GM18907 (cell line): ENCODE data around the gene MPPED2.

Experiments used
- ATAC-seq: cut with Tn5 transposase; IDR thresholded peaks from one replicate; pipeline ENCODE4 v1.9.1; 2021; ENCODE audit warnings: mild to moderate bottlenecking, moderate library complexity; ENCODE audit not compliant: unreplicated experiment

MPPED2 gene

DNA sequence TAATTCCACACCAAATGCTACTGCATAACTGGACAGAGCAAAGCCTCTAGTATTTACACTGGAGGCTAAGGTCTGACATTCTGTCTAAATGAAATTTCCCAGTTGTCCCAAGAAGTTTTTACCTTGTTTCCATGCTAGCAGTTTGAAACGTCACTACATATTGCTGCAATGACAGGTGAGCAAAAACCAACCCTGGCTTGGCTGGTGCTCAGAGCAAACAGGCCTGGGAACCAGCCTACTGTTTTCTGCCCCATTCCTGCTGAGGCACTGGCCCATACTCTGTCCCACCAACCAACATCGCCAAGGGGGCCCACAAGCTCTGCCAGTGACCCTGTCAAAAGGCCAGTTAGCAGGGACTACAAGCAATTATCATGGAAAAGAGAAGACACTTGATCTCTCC lies 131.1 kb downstream of the MPPED2 start:
- no peak for ATAC-seq

DNA sequence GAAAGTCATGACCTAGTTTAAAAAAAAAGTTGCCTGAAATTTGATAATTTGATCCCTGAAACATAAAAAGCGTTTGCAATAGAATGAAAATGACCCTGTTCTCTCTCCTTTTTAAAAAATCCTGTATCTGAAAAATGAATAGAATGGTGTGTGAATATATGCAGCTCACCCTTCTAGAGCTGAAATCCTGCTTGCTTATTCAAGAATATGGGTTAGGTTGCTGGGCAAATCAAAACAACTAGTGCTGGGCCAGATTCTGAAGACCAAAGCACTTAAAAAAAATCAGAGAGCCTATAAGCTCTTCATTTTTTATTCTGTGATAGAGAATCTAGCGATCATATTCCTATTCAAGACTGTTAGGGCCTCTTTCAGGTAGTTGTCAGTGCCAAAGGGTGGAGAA lies 131.6 kb downstream of the MPPED2 start:
- no peak for ATAC-seq

DNA sequence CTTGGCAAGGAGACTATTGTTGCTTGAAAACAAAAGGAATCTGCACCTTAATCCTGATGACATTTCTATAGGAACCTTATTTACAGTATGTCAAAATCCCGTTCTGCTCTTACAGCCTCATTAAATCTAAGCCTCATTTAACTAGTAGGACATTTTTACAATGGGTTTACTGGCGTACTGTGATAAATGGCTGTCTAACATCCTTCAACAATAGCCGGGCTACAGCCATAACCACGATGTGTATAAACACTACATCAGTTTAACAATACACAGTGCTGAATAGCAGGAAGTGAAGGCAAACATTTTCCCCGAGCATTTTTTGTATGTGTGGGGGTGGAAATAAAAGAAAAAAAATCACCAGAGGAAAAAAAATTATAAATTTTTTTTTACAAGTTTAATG lies 132.0 kb downstream of the MPPED2 start:
- ATAC-seq, result no peak

DNA sequence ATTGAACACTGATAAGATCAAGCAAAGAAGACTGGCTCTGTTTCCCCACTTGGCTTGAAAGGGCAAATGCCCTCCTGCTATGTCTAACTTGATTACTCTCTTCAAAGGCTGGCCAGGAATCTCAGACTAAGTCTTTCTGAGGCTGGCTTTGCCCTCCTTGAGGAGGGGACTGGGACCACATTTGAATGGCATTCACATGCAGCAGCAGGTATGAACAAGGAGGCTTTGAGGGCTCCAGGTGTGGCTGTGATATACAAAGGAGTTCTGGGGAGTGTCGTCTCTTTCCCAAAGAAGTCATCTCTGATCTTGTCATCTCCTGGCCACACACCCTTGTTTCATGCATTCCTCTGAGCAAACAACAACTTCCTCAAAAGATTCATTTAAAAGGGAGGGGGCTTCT lies 132.4 kb downstream of the MPPED2 start:
- ATAC-seq, result no peak

DNA sequence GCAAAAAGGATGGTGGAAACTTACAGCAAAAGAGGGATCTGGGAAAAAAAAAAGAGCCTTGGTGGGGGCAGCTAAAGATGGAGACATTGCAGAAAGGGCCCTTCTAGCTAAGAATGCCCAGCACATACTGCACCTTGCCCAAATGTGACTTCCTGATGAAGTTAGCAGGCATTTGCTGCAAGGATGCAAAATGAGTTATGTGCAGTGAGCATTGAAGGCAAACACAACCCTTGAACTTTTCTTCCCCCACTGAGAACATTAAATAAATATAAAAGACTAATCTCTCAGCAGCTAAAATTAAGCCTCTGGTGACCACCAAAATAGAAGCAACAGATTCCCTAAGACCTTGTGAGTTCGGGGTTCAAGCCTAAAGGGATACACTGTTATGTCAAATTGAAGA lies 133.3 kb downstream of the MPPED2 start:
- ATAC-seq, result no peak

DNA sequence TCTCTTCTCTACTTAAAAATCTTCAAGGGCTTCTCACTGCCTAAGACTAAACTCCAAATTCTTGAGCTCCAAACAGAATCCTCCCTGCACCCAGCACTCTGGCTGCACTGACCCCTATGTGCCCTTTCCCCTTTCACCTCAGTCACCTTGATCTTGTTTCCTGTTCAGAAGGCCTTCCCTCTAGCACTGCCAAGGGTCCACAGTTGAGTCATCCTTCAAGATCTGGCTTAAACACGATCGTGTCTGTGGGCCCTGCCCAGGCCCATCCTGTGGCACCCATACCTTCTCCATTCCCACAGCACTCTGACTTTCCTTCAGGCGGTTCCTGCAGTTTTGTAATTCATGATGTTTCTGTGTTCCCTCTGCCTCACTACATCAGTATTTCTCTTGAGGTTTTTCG lies 134.0 kb downstream of the MPPED2 start:
- no peak for ATAC-seq

DNA sequence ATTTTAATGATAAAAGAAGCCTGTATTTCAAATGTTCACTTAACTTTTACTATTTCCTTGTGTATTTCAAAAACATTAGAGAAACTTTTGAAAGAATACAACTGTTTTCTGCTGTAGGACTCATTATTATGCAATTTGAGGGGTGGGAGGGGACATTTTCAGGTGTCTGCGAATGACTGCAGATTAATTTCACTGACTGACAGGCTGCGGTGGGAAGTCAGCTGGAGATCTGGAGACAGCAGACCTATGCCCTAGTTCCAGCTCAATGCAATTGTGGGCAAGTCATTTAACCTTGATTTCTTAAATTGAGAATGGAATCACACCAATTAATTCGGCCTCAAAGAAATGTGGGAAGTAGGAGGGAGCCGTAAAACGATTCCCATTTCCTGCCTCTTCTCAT lies 134.5 kb downstream of the MPPED2 start:
- no peak for ATAC-seq

DNA sequence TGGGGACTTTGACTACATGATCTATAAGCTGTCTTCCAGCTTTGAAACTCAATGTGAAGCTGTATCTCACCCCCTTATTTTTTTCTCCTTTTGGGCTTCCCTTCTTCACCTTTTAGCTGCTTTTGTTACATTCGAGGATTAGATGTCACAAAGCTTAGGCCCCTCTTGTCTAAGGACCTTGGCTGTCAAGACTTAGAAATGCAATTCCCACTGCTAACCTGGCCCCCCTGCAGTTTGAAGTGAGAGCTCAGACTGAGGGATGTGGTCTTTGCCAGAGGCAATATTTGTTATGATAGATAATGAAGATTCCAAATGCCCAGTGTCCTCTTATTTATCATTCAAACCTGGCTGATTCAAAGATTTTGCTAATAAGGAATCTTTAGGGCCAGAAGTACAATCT lies 135.0 kb downstream of the MPPED2 start:
- no peak for ATAC-seq

DNA sequence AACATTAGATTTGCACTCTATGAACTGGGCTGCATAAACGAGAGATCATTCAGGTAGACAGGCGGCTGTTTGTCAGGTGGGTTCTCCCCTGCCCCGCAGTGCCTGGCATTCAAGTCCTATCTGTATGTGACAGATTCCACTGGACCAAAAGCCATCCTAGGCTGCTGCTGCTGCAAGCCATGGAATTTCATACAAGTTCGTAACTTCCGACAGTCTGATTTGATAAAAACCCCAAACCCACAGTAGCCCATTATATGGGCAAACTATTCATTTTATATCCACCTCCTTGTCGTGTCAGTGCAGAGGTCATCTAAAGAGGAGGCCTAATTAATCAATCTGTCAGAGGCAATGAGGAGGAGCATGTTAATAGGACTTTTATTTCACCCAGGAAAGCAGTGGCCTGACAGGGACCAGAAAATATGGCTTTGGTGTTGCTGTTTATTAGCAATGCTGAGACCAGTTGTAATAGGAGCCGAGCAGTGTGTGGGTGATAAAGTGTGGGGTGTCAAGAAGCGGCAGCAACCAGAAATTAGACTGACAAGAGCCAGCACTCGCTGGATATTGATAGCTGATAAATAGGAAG lies 139.0 kb downstream of the MPPED2 start:
- no peak for ATAC-seq

DNA sequence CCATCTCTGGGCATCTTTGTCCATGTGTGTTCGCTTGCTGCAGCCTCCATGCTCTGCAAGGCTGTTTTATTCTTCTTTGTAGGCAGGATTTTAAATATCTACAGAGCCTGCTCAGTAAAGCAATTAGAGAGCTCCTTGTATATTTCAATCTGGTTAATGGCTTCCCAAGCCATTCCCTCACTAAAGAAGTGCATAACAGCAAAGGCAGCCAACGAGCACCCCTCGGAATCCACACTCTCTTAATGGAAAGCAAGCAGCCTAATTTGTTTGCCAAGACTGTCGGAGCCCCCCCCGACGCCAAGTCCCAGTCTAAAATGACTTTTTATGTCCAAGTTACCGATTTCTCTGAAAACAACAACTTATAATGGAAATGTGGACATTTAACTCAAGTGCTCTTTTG lies 139.6 kb downstream of the MPPED2 start:
- ATAC-seq, result no peak

DNA sequence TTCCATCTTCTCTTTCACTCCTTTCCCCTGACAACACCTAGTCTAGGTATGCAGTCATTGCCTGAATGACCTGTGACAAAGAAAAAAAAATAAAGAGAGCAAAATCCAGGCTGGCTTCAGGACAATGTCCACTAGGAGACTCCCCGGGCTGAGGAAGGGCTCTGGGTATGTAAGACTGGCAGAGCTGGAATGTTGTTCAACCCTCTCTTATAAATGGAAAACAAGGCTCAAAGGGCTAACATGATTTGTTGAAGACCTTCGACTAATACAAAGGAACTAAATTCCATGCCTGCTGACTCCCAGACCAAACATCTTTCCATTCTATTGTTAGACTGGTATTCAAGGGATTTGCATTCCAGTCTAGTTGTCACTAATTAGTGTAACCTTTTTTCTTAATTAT lies 141.1 kb downstream of the MPPED2 start:
- no peak for ATAC-seq

DNA sequence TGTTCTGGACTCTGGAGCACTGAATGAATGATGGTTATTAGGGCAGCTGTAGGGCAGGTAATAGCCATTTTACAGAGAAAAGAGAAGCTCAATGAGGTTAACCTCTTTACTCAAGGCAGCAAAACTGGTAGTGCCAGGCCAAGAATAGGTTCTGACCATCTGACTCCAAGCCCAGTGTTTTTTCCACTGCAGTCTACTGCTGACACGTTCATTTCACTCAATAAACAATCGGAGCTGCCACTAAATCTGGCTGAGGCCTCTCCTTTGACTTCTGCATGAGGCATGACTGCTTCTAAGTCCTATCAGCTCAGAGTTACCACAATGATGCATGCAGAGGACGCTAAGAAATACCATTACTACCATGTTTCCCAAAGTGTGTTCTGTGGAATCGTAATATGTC lies 145.6 kb downstream of the MPPED2 start:
- no peak for ATAC-seq

DNA sequence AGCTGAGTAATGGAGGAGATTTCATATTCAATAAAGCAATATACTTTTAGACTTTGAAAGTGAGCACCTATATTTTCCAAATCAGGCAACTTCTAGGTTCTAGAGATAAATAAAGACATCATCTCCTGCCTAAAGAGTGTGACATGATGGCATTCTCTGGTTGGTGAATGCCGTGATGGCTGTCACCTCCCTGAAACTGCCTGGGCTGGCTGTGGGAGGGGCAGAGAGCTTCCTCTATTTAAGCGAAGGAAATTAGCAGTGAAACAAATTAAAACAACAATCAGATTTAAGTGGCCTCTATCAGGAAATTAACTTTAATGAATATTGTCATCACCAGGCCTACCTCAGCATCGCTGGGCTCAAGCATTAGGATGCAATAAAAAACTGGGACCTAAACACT lies 149.4 kb downstream of the MPPED2 start:
- no peak for ATAC-seq

DNA sequence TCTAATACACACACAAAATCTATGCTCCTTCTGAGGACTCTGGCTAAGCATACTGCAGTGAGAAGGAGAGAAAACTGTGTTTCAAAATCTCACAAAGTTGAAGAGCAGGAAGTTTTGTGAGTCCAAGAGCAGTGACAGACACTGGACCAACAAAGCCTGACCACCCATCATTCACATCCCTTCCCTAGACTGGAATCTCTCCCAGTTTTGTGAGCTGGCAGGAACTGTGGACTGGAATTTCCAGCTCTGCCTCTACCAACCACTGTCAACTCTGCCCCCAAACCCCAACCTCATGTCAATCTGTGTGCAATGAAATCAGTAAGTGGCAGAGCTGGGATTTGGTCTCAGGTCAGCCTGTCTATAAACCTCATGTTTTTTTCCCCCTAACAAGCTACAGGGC lies 150.7 kb downstream of the MPPED2 start:
- no peak for ATAC-seq

DNA sequence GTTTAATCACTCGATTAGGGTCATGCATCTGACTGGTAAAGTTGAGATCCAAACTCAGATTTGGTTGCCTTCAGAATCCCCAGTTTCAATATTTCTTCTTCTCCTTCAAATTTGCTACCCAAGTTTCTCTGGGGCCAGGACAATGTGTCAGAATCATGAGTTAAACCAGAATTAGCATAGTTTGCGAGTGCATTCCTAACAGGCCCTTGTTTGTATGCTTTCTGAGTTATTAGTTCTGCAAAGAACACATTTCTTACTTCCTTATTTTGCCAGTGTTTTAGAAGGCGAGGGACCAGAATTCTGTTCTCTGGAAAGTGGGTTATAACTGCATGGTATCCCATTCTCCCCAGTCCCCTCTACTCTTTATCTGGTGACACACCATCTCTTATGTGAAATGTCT lies 151.3 kb downstream of the MPPED2 start:
- no peak for ATAC-seq

DNA sequence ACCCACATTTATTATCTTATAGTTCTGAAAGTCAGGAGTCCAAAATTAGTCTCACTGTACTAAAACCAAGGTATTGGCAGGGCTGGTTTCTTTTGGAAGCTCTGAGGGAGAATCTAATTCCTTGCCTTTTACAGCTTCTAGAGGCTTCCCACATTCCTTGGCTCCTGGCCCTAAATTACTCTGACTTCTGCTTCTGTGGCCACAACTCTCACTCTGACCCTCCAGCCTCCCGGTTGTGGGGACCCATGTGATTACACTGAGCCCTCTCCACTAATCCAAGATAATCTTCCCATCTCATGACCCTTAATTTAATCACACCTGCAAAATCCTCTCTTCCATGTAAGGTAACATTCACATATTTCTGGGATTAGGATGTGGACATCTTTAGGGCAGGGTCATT lies 152.3 kb downstream of the MPPED2 start:
- no peak for ATAC-seq

DNA sequence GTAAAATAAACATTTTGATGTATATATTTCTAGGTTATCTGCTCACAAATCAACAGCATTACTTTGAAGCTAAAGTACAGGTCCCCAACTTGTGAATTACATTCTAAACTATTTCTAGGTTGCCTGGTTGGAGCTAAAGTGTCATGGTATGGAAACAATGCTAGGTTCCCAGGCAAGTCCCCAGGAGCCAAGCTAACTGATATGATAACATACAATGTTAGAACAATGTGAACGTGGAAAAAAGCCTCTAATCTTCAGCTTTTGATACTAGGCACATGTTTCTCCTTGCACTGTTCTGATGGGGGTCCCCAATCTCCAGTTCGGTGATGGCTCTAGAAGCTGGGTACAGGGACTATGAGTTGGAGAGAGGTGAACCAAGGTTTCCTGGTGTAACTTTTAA lies 153.4 kb downstream of the MPPED2 start:
- ATAC-seq, result no peak

DNA sequence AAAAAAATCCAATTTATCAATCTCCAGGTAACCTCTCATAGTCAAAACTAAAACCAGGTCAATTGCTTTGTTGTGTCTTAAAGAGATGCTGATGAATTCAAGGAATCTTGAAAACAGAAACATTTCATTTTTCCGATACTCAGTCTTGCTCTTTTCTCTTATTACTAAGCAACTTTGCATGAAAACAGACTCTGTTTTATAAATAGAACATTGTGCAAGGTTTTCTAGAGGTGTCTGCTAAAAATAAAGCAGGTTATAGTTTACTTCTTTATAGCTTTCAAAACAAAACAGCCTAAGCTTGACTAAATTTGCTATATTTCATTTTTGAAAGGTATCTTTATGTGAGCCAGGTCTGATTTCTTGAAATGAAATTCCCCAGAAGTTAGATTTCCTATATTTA lies 154.0 kb downstream of the MPPED2 start:
- no peak for ATAC-seq

DNA sequence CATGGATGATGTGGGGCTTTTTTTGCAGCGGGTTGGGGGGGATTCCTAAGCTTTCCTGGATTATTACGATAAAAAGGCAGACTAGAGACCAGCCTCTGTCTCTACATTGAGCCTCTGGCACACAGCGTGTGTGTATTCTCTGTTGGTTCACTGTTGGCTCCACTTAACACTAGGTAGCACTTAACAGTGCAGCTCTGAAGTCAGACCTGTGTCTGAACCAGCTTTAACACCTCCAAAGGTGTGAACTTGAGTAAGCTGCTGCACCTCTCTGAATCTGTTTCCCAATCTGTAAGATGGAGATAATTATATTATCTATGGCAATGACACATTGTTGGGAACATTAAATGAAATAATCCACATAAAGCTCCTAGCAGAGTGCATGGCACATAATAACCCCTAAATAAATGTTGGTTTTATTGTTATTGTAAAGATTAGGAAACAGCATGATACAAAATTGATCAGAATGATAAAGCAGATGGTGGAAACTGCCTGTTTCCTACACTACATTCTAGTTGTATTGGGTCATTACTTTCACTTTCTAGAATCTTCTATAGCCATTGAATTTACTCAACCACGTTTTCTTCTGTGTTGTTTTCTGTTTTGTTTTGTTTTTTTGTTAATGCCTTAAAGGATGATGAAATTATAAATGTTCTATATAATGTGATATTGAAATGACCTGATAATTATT lies 154.9 kb downstream of the MPPED2 start:
- no peak for ATAC-seq

DNA sequence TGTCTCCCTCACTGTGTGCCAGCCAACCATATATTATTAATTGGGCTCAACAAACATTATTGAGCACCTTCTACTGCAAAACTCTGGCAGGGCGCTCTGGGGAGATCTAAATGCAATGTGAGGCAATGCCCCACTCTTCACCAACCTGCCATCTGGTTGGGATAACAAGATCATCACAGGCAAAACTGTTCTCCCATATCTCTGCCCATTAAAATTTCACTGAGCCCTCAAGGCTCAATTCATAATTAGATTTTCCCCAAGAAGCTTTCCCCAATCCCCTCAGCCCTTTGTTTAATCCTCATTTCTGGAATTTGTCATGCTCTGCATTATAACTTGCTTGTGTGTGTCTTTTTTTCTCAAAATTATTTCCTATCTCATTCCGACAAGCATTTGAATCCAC lies 156.6 kb downstream of the MPPED2 start:
- no peak for ATAC-seq

DNA sequence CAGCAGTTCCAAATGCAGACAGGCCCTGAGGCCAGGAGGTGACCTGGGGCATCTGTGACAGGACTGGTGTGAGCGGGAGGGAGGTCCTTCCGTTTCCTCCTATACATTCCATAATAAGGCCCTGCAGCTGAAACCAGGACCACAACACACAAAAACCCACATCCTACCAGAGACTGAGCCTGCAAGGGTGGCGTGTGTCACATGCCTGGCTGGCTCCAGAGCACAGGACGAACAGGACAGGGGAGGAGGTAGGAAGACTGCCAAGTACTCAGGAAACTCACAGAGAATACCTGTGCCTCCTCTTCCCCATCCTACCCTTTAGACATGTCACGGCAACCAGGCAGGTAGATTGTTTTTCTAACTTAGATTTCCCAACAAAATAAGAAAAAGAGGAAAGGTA lies 159.4 kb downstream of the MPPED2 start:
- ATAC-seq, result no peak

DNA sequence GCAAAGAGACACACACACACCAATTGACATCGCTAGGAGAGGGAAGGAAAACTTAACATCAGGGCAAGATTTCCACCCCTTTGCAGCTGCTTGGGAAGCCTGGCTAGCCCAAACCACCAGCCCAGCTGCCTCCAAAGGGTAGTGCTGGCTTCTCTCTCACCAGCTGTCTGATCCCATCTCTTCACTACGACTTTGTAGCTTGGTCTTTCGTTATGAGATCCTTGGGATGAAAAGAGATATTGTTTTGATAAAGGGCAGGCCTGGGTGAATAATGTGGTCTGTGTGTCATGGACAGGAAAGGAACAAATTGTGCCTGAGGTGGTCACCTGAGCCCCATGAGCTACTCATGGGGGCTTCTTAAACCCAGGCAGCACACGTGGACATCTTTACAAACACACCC lies 161.3 kb downstream of the MPPED2 start:
- no peak for ATAC-seq

DNA sequence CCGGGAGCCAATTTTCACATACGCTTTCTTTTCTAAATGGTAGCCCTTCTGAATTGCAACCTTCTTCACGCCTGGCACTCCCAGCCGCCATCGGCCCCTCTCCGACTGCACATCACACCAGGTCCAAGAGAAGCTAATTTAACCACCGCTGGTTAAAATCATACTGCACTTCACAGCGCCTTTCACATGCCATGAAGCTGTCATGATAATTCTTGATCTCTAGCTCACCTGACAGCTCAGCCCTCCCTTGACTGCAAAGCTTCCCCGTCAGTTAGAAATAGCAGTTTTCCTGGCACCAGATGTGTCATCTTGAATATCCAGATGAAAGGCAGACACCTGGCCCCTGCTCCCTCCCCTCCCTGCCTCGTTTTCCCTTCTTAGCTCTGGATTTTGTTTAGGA lies 161.8 kb downstream of the MPPED2 start:
- ATAC-seq, result no peak
